ENCODE results near the gene LAMTOR2.
A peak's percentile ranks its signal among the peaks of the same experiment; 100 is the strongest.

The LAMTOR2 gene

DNA sequence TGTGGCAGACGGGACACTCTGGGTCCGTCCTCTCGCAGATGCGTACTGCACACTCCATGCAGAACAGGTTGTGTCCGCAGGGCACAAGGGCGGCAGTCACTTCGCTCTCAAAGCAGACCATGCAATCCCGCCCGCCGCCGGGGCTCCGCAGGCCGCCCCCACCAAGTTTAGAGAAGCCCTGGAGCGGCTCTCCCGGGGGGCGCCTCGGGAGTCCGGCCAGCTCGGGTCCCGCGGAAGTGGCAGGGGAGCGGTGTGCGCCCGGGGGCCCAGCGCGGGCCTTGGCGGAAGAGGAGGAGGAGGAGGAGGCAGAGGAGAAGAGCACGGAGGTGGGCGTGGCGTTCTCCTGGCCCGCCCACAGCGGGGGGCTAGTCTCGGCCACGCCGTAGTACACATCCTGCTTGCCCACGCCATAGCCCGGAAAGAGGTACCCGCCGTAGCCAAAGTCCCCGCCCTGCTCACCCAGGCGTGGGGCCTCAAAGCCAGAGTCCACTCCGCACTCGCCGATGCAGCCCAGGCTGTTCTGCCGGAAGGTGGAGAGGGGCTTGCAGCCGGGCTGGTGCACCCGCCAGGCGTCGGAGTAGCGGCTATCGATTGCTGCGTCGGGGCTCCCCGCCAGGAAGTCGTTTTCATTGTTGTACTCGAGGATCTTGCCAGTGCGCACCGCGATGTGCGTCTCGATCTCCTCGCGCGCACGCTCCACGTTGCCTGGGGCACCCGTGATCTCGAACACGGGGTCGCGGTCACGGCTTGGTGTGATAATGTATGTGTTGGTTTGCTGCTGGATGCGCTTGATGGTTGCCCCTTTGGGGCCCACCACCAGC, 22.2 kb downstream of the LAMTOR2 start:
- no peak for DNase-seq

- DNase-seq: no peak
These were observed 22.8 kb downstream of the LAMTOR2 start for GRCh38 chr1:156077430-156077760.

DNA sequence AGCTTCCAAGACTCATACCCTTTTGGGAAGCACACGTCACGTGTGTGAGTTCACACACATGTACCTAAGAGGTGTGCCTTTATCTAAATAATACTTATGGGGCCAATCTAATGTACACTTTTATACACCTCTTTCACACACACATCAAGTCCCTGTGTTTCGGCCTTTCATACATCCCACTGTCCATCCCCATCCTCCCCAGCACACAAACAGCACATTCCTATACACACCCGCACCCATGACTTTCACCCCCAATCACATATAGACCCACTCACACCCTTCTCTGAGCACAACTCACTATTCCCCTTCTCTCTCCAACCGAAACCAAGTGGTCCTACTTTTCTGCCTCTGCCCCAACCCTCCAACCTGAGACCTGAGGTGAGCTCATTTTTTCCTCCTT, 24.1 kb downstream of the LAMTOR2 start:
- no peak for DNase-seq

DNA sequence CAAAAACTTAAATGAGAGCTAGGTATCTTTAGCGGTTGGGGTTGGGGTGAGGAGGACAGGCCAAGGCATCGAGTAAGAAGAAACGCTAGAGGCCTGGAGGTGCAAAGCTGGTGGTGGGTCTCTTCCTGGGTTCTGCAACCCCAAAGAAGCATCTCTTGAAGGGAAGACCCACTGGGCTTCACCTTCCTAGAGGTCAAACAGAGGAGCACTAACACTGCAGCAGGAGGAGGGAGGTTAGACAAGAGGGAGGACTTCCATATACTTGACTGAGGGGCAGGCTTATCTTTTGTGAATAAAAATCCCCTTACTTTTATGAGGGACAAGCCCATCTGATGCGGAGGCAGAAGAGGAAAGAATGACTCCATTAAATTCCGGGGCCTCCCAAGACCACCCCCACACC, 25.2 kb downstream of the LAMTOR2 start:
- DNase-seq: no peak

DNA sequence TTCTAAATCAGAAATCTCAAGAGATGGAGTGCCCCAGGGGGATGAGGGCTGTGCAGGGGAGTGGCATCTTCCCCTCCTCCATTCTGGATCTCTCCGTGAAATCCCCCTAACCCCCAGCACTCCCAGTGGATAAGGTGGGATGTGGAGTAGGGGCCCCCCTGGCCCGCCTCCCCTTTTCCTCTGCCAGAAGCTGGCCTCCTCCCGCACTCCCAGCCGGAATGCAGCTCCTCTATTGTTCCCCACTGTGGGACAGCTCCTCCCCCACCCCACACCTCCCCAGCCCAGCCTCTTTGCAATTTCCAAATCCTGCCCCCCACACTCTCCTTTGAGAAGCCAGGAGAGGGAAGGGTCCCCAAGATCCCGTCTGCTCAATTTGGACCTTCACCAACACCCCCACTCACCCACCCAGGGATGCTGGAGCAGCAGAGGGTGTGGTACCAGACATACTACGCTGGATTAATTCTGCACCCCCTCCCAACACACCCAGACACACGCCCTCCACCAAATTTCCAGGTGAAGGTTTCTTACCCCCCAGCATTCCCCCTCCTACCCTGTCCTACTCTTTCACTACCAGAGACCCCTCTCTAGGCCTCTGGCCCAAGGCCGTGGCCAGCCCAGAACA, 25.8 kb downstream of the LAMTOR2 start:
- no peak for DNase-seq

DNA sequence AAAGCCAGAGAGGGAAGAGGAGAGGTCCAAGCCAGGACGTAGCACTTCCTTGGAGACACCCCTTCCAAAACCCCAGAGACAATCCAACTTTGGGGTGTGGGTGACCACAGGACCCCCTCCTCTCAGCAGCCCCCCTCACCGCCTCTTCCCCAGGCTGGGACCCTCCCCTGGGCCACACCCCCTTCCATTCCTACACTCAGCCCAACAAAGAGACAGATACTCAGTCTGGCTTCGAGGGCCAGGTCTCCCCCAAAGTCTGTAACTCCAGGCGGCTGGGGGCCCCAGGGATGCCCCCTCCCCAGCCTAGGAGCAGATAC, 26.2 kb downstream of the LAMTOR2 start:
- no peak for DNase-seq

GRCh38 chr1:156081180-156081916, 26.8 kb downstream of the LAMTOR2 start:
- no peak for DNase-seq

DNA sequence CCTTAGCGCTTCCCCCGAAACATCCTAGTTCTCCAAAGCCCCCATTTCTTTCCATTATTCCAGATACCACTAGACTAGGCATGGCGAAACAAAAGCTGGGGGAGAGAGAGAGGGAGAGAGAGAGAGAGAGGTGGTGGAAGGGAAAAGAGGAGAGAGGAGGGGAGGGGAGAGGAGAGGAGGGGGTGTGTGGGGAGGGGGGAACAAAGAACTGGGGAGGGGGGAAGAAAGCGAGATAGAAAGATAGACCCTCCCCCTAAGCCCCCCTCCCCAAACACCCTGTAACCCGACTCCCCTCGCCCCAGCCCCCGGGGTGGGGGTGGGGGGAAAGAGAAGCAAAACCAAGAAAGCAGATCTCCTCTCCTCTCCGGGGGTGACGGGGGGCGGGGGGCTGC, 27.3 kb downstream of the LAMTOR2 start:
- DNase-seq: no peak

- DNase-seq: peak; percentile 64
These were observed 27.9 kb downstream of the LAMTOR2 start, which contains the start of gene MEX3A for GRCh38 chr1:156082309-156083091. TSS of gene MEX3A (minus strand) at chr1:156082465. CDS start at chr1:156081998, 467 bp downstream.

- no peak for DNase-seq
These were observed 29.5 kb downstream of the LAMTOR2 start for GRCh38 chr1:156083800-156084790.

GRCh38 chr1:156086256-156086662, 31.7 kb downstream of the LAMTOR2 start:
- DNase-seq: no peak

GRCh38 chr1:156089704-156090103, 35.1 kb downstream of the LAMTOR2 start:
- no peak for DNase-seq

- no peak for DNase-seq
These were observed 35.7 kb downstream of the LAMTOR2 start for GRCh38 chr1:156090138-156090839.

DNA sequence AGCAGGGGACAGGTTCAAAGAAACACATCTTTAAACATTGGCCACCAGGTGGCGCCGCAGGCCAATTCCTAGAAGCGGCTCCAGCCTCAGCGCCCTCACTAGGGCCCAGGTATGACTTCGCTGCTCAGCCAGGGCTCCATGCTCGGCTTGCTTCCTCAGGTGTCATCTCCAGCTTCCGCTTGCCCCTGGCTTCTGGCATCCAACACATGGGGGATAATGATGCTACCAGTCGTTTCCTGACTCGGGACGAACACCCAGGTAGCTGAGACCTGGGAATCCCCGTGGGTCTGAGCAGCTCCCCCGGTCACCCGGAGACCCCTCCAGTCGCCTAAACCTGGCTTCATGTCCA, 36.2 kb downstream of the LAMTOR2 start:
- DNase-seq: peak; percentile 89

GRCh38 chr1:156091610-156092009, 37.0 kb downstream of the LAMTOR2 start:
- DNase-seq: no peak

DNA sequence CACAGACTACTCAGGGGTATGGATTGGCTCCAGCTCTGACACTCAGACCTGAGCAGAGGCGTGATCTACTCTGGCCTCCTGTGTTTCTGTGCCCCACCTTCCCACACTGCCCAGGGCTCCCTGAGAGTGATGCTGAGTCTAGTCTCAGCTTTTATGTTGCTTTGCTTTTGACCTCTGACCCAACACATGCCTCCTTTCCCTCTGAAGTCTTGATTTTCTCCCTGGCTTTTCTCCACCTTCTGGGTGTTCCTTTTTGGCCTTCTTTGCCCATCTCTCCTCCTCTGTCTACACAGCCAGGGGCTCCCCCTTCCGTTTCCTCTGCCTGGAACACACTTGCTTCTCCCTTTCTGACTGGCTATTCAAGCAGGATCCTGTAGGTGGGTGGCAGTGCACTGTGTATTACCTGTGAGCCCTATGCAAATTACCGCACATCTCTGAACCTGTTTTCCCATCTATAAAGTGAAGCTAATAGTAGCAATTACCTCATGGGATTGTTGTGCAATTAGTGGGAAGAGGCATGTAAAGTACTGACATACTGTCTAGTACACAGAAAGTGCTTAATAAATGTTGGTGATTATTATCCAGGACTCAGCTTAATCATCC, 41.4 kb downstream of the LAMTOR2 start:
- no peak for DNase-seq

DNA sequence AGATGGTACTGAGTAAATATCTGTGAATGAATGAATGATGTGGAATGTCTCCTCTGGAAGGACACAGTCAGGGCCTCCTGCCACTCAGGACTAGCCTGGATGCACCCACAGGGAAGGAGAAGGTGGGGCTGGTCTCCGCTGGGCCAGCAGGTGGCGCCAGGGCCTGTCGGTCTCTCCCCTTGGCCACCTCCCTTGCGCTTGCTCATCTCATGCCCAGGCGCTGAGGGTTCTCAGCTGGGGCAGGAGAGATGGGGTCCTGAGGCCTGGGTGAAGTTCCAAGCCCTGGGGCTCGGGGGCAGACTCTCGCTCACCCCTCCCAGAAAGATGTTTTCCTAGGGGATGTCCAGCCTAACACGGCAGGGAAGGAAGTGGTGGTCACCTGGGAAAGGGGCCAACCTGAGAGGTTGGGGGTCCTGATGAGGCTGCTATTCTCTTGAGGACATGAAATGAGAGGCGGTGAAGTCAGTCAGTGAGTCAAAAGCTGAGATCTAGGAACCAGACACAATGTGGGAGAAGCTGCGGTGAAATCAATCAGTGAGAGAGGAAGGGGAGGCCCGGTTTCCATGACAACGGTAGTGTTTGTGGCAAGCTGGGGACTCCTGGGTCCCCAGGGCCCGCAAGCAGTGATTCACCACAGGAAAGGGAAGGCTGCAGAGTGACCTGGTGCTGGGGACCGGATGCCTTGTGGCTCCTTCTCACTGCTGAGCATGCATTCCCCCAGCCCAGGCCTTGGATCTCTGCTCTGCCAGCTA, 42.2 kb downstream of the LAMTOR2 start:
- peak; percentile 95 for DNase-seq

GRCh38 chr1:156097499-156098178, 43.1 kb downstream of the LAMTOR2 start:
- no peak for DNase-seq

- no peak for DNase-seq
These were observed 44.2 kb downstream of the LAMTOR2 start for GRCh38 chr1:156098784-156099183.

GRCh38 chr1:156099282-156099681, 44.7 kb downstream of the LAMTOR2 start:
- no peak for DNase-seq

Measured in CD4-positive, alpha-beta T cell treated with Interleukin-17A for 1 hour (primary cell).